GM19467 (cell line): Measurements from ENCODE around the gene AGR2.
"Not testable (repeated sequence)": the region's sequence is repeated elsewhere in the genome, so short reads cannot be mapped to it uniquely, and the experiment has no call there.

Experiments
- ATAC-seq: cut with Tn5 transposase; IDR thresholded peaks from one replicate; pipeline ENCODE4 v1.9.1; 2021; ENCODE audit warnings: mild to moderate bottlenecking, moderate library complexity; ENCODE audit not compliant: unreplicated experiment

The AGR2 gene

DNA sequence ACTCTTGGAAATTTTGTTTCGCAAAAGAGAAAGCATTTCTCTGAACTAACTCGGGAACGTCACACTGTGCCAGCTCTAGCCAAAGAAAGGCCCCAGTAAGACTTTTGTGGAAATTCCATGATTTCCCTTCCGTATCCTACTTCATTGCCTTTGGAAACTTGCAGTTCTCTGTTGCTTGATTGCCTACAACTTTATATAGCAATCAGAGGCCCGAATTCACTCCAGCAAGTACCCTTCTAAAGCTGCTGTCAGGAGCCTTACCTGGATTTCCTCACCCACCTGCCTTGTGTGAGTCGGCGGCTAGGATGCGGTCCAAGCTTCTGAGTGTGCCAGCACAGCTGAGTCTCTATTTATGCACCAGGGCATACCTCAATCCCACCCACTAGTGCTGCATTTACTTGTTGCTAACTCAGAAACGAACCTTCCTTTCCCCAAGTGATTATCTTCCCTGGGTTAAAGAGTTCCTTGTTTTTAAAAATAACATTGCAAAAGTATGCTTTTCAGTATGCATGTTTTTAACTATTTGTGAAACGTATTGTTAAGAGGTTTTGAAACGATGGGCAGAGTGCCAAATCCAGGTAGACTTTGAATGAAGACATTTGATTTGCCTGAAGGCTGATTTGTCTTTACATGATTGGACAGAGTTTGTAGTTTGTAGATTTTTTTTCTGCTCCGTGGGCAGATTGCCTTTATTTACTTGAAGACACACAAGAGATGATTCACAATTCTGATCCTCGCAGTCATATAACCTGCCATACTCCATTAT, at the start of gene AGR2:
Gene AGR2 (minus strand): TSS at position 326 of the 766 bp plus-strand sequence. CDS start 3,203 bp downstream, outside the sequence.
- ATAC-seq, result no peak

DNA sequence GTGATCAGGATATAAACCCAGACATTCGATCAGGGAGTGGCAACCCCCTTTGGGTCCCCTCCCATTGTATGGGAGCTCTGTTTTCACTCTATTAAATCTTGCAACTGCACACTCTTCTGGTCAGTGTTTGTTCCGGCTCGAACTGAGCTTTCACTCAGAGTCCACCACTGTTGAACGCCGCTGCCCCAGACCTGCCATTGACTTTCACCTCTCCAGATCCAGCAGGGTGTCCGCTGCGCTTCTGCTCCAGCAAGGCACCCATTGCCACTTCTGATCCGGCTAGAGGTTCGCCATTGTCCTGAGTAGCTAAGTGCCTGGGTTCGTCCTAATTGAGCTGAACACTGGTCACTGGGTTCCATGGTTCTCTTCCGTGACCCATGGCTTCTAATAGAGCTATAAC, 48.4 kb upstream of the AGR2 start:
- ATAC-seq, result not testable (repeated sequence)

DNA sequence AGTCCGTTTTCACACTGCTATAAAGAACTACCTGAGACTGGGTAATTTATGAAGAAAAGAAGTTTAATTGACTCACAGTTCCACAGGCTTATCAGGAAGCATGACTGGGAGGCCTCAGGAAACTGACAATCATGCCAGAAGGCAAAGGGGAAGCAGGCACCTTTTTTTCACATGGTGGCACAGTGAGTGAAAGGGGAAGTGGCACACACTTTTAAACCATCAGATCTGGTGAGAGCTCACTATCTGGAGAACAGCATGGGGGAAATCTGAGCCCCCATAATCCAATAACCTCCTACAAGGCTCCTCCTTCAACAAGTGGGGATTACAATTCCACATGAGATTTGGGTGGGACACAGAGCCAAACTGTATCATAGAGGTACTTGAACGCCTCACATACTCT, 47.0 kb upstream of the AGR2 start:
- no peak for ATAC-seq

DNA sequence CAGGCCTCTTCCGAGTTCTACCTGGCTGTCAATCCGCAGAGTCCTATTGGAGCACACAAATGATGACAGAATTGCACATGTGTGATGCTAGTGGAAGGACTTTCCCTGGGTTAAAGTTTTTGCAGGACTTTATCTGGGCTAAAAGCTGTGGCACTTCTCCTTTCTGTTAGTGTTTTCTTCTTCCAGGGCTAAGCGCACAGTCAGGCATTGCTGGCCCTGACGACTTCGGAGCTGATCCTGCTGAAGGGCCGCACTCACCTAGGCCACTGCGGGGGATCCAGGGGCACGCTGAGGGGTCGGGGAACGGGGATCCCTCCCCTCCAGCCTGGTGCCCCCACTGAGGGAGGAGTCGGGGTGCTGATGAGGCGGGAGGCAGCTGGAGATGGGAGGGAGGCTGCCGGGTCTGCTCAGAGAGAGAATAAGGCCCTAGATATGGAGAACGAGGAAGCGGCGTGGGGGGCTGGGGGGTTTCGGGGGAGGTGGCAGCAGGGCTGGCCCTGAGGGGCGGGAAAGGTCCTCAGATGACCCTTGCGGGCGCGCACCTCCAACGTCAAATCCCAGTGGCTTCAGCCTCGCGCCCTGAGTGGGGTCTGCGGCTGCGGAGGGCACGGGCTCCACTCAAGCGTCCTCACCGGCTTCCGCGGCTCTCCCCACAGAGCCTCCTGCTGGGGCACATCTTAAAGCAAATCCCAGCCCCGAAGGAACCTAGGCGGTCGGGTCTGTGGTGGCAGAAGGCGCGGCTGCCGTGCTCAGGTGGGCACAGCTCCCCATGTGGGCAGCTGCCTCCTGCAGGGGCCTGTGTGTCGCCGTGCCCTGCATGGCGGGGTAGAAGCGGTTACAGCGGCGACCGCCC, 46.0 kb upstream of the AGR2 start:
- ATAC-seq, result no peak

DNA sequence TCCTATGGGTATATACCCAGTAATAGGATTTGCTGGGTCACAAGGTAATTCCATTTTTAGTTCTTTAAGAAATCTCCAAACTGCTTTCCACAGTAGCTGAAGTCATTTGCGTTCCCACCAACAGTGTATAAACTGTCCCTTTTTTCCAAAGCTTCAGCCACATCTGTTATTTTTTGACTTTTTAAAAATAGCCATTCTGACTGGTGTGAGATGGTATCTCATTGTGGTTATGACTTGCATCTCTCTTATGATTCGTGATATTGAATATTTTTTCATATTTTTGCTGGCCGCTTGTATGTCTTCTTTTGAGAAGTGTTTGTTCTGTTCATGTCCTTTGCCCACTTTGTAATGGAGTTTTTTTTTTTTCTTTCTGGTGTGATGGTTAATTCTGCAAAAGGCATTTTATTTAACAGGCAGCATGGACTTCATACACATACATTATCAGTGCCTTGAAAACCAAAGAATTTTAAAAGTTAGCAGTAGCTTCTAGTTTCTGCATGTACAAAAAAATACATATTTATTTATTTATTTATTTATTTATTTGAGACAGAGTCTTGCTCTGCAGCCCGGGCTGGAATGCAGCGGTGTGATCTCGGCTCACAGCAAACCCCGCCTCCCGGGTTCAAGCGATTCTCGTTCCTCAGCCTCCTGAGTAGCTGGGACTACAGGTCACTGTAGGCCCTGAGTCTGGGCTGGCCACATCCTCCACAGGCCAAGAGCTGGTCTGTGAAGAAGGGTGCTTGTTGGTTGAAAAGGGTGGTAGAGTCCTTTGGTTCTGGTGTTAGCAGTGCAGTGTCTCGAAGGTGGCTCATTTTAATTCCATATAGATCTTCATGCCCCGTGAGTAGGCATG, 44.7 kb upstream of the AGR2 start:
- no peak for ATAC-seq

DNA sequence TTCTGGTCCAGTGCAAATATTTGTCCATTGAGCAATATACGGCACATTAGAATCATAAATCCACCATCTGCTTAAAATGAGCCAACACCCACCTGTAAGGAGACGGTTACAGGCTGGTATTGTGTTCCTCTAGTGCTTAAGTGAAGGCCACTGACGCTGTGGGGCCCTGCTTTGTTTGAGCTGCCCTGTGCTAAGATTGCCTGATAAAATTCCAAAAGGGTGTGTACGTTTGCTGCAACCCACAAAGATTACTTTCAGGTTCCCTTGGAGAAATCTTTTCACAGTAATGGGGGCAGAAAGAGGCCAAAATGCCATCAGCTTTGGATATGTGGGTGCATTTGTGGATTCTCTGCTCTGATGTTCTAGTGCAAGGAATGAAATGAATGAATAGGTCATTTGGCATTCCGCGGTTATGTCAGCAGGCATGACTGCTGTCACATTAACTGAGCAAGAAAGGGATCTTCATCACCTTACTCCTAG, 42.6 kb upstream of the AGR2 start:
- ATAC-seq, result no peak

DNA sequence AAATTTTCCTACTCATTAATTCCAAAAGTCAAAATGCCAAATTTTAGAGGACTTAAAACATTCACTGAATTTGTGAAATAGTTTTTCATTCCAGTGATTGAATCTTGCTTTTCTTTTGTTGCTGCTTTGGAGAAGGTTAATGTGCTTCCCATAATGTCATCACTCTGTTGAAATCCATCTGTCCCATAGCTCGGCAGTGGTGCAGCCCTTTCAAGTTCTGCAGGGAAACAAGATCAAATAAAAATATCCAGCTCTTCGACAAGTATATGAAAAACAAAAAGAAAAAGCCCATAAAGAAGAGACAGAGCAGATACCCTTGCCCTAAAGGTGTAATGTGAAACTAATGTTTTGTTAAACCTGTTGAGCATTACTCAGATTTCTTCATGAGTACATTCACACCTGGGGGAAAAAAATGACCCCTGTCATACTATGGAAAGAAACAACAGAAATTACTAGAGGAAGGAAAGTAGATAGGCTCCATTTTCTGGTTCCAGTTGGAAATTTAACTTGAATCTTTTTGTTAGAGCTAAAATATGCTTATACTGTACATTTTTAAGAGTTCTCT, 41.9 kb upstream of the AGR2 start:
- no peak for ATAC-seq

DNA sequence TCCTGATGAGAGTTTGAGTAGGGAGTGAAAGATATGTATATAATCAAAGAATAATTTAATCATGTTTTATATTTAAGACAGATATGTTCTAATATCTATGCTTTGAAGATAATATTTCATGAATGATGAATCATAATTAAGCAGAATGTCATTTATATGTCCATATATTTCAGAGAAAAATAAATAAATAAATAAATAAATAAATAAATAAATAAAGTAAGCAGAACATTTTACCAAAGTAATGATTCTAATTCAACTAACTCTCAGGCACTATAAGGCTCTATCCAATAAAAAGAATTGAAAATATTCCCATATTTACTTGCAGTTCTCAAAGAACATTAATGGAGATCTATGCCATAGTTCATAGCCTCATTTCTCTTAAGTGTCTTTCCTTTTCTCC, 40.9 kb upstream of the AGR2 start:
- ATAC-seq, result no peak

DNA sequence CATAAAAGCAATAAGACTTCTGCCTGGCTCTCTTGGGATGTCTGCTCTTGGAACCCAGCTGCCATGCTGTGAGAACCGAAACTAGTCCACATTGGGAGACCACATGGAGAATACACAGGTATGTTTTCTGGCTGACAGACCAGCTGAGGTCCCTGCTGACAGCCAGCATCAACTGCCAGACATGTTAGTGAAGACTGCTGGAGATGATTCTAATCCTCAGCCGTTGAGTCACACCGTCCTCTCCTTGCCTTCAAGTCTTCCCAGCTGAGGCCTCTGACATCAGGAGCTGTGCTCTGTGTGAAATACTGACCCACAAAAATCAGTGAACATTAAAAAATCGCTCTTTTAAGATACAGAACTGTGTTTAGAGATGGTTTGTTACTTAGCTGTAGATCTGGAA, 36.9 kb upstream of the AGR2 start:
- ATAC-seq, result no peak

DNA sequence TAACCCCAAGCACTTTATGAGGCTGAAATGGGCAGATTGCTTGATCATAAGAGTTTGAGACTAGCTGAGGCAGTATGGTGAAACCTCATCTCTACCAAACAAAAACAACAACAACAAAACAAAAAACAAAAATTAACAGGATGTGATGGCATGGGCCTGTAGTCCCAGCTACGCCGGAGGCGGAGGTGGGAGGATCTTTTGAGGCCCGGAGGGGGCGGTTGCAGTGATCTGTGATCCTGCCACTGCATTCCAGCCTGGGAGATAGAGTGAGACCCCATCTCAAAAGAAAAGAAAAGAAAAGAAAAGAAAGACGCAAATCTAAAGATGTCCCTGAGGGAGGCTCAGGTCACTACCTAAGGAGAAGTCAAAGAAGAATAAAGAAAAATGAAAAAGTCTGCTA, 35.3 kb upstream of the AGR2 start:
- ATAC-seq, result no peak

DNA sequence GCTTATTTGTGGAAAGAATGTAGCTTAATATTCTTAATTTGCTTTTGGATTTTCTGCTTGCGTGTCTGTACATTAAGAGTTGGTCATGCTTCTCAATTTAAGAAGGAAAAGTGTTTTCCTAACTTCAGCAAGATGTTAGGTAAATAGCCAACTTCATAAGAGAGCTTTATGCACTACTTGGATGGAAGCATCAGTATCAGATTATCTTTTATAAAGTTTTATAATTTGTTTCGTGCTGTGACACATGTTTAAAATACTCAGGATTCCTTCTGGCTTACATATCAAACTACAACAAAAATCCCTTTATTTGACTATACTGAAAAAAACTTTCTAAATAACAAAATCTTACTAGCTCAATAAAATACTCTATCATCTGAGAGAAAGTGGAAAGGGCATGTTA, 34.8 kb upstream of the AGR2 start:
- no peak for ATAC-seq

DNA sequence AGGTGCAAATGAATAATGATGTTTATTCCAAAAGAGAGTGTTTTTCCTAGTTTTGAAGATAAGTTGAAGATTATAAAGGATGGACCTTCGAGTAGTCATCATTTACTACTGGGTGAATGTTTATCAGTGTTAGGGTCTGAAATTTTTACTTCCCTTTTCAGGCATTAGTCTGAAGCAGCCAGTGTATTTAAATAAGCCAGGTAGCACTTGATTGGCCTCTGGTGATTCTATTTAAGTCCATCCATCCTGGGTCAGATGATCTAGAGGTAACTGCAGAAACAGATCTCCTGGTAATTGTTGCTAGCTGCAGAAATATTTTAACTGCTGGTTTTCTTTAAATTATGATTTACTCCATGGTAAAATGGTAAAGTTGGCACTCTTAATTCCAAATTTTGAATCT, 34.1 kb upstream of the AGR2 start:
- no peak for ATAC-seq

DNA sequence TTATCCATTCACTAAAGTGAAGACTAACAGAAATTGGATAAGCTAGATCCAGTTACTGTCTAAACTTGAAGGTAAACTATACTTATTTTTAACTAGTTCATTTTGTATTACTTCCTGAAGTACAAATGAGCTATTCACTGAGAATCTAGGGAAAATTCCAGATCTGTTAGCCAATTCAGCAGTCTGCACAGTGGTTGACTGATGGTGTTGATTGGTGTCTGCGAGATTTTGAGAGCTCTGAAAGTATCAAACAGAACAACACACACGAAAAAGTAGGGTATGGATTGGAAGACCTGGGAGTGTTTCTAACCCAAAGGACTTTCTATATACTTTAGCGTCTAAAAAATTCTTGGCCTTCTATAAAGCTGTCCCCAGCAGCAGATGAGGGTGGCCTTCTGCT, 33.6 kb upstream of the AGR2 start:
- ATAC-seq, result no peak

DNA sequence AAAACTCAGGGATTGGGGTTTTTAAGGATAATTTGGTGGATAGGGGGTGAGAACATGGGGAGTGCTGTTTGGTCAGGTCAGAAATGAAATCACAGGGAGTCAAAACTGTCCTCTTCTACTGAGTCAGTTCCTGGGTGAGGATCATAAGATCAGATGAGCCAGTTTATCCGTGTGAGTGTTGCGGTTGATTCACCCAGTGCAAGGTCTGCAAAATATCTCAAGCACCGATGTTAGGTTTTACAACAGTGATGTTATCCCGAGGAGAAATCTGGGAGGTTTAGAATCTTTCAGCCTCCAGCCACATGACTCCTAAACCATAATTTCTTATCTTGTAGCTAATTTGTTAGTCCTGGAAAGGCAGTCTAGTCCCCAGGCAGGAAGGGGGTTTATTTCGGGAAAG, 31.7 kb upstream of the AGR2 start:
- no peak for ATAC-seq

DNA sequence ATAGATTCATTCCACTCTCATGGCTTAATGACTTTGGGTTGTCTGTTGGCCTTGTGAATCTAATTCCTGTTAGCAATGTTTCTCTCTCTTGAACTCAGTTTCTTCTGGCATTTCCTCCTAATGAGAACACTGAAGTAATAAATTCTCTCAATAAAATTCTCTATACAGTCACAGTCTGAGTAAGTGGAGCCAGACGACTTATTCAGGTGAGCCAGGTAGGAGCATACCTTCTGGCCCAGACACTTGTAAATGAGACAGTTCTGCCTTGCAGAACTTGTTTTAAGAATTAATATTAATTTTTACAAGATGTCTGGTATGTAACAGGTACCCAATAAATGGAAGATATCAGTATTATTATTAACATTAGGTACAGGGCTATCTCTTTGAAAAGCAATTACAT, 28.6 kb upstream of the AGR2 start:
- ATAC-seq, result no peak

DNA sequence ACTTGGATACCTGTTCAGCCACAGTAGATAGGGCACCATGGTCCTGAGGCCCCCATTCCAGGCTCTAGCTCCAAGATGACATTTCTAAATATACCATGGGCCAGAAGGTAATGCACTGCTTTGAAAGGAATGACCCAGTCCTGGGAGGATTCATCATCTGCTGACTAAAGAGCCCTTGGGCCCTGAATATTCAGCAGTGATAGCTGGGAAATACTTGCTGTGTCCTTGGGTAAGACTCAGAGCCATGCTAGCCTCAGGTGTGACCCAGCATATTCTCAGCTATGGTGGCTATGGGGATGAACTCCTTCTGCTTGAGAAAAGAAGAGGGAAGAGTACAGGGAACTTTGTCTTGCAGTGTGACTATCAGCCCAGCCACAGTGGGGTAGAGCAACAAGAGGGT, 21.3 kb upstream of the AGR2 start:
- no peak for ATAC-seq

DNA sequence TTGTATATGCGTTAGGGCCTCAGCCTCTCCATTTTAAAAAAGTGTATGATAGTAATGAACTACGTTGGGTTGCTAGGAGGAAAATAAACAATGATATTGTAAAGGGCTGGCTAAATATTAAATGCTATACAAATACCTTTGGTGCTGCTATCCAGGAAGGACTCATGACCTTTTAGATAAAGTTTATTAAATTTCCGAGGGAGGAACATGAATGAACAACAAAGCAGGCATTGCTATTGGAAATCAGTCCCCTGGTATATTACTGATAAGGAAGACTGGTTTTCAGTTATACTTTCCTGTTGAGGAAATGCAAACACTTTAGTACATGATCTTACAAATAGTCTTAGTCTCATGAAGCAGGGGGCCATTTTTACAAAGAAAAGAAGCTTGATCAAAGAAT, 17.2 kb upstream of the AGR2 start:
- no peak for ATAC-seq

DNA sequence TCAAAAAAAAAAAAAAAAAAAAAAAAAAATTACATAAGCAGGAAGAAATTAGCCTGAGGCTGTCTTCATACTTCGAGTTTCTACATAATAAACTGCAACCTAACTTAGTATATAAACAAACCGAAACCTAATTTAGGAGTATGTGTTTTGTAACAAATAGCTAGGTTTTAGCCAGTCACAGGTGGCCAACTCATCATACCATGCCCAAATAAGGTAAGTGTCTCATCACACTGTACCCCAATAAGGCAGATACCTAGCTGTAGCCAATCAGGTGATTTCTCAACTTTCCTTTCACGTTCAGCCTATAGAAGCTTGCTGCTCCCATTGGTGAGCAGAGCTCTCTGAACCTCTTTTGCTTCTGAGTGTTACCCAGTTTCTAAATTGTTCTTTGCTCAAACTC, 13.9 kb upstream of the AGR2 start:
- no peak for ATAC-seq

DNA sequence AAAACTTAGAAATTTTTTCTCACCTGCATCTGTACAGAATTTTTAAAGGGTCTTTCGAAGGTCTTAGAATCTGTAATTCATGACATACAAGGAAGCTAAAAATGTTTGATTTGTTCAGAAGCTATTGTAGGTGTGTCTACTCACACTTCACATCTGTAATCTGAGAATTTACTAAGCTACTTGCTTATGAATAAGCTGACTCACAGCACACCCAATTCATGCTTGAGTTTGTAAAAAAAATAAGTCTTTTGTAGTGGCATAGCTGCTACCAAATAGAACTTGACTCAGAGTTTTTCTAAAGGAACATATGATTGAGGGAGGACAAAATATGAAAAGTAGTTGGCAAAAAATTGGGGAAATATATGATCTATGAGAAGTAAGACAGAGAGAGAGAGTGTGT, 12.7 kb upstream of the AGR2 start:
- ATAC-seq, result no peak

DNA sequence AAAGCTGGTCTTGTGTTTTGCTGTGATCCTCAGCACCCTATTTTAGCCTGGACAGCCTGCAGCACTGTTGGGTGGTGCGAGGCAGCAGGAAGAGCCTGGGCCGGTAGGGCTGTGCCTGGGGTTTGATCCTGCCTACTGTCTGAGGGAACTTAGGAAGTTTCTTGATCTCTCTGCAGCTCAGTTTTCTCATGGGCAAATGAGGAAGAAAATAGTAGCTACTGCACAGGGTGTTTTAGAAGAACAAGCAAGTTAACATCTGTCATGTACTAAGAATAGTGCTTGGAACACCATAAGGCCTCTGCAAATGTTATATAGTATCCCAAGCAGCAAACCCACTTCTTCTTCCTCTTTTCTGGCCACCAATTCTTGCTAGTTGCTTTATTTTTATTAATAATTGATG, 12.0 kb upstream of the AGR2 start:
- ATAC-seq, result no peak

DNA sequence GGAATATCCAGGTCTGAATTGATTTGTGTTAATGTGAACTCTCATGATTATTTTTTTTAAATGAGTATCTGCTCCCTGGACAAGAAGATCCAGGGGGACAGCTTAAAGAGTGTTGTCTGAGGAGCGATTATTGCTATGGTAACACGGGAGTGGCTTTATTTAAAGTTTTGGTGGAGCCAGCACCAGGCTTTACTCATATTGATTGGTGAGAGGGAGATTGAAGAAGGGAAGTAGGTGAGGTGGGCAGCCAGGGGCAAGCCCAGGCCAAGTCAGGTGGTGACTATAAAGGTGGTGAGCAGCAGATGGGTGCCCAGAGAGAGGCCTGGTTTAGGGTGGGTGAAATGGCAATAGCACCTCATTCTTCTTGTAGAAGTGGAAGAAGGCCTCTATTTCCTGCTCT, 10.2 kb upstream of the AGR2 start:
- no peak for ATAC-seq
